Left hindlimb (tissue), 1 donor: ENCODE measurements around the gene BPIFB2.
"Not testable (repeated sequence)": the region's sequence is repeated elsewhere in the genome, so short reads cannot be mapped to it uniquely, and the experiment has no call there.

ENCODE experiments used
- DNase-seq: peaks from one replicate; pipeline ENCODE4 v3.0.0-alpha.2; 2018

BPIFB2 gene

GRCh38 chr20:33042983-33043730, 35.7 kb downstream of the BPIFB2 start:
- DNase-seq, result no peak

- DNase-seq, result no peak
These were observed 36.3 kb downstream of the BPIFB2 start for GRCh38 chr20:33043731-33044181.

GRCh38 chr20:33045129-33045721, 37.7 kb downstream of the BPIFB2 start:
- not testable (repeated sequence) for DNase-seq

- no peak for DNase-seq
These were observed 38.9 kb downstream of the BPIFB2 start for GRCh38 chr20:33046412-33046811.

- no peak for DNase-seq
These were observed 43.8 kb downstream of the BPIFB2 start for GRCh38 chr20:33051333-33051732.

GRCh38 chr20:33053291-33054106, 46.0 kb downstream of the BPIFB2 start, which contains the start of gene BPIFB3:
Gene BPIFB3 (plus strand): TSS chr20:33053903. CDS start chr20:33055436, 1,533 bp downstream.
- DNase-seq, result no peak

GRCh38 chr20:33054381-33054780, 46.9 kb downstream of the BPIFB2 start:
- no peak for DNase-seq

- DNase-seq, result no peak
These were observed 47.3 kb downstream of the BPIFB2 start for GRCh38 chr20:33054791-33055190.

GRCh38 chr20:33059136-33059535, 51.6 kb downstream of the BPIFB2 start:
- no peak for DNase-seq

GRCh38 chr20:33059741-33060390, 52.4 kb downstream of the BPIFB2 start:
- no peak for DNase-seq

- peak; percentile 53 for DNase-seq
These were observed 54.1 kb downstream of the BPIFB2 start for GRCh38 chr20:33061658-33062028.

GRCh38 chr20:33062105-33062824, 54.8 kb downstream of the BPIFB2 start:
- DNase-seq, result no peak

GRCh38 chr20:33062825-33063149, 55.3 kb downstream of the BPIFB2 start:
- DNase-seq, result no peak

GRCh38 chr20:33063271-33063670, 55.8 kb downstream of the BPIFB2 start:
- DNase-seq, result no peak

- no peak for DNase-seq
These were observed 57.2 kb downstream of the BPIFB2 start for GRCh38 chr20:33064572-33065287.

- no peak for DNase-seq
These were observed 58.3 kb downstream of the BPIFB2 start for GRCh38 chr20:33065785-33066184.

GRCh38 chr20:33067806-33068205, 60.3 kb downstream of the BPIFB2 start:
- no peak for DNase-seq

GRCh38 chr20:33068251-33068939, 60.9 kb downstream of the BPIFB2 start:
- DNase-seq, result no peak

- no peak for DNase-seq
These were observed 62.2 kb downstream of the BPIFB2 start for GRCh38 chr20:33069673-33070072.

GRCh38 chr20:33070111-33071053, 62.9 kb downstream of the BPIFB2 start:
- no peak for DNase-seq
